Umbilical cord (tissue), 2 donors: ENCODE data around the gene NELL1. TPM values are rescaled to one million over a fixed set of nuclear protein-coding genes. Genes with fewer than 3 reads are reported as not detected.
A peak's percentile ranks its signal among the peaks of the same experiment; 100 is the strongest.

Source experiments
- DNase-seq: peaks from one replicate; pipeline ENCODE4 v3.0.0-alpha.2; 2015; ENCODE audit warnings: low spot score
- total RNA-seq: library from RNA; depleted of rRNA; stranded (reverse); fragments of >200 nt; gene quantifications from one replicate; pipeline ENCODE4 v1.2.3, GENCODE V29; 2014; ENCODE audit warnings: low replicate concordance; ENCODE audit not compliant: insufficient read depth

NELL1 gene
- total RNA-seq, 1 donor from 2014 or later: 4.3 TPM

DNA sequence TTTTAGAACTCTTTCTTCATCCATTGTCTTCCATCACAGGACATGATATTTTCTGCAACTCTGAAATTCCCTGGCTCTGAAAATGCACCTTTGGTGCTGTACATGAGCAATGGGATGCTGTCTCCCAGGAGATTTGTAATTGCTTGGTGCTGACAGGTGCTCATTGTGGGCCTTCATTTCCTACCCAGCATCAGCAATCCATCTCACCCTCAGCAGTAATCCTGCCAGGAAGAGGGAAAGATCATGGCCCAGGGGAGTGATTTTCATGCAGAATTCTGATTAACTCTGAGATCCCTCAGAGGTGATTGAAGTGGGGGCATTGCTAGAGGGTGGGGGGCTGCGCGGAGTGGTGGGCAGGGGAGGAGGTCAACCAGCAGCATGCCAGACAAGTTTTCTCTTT lies 651.7 kb downstream of the NELL1 start:
- no peak for DNase-seq

DNA sequence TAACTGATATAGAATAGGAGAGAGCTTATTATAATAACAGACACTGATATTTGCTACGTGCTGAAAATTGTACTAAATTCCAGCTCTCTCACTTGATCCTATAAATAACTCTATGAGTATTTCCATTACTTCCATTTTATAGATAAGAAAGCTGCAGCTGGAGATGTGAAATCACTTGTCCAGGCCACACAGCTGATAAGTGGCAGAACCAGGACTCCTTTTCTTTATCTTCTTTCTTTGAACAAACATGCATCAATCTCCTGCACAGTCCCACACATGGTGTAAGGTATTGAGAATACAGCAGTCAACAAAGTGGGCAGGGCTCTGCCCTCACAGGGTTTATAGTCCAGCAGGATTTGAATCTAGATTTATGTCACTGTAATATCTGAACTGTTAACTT lies 652.1 kb downstream of the NELL1 start:
- peak; percentile 17 for DNase-seq

DNA sequence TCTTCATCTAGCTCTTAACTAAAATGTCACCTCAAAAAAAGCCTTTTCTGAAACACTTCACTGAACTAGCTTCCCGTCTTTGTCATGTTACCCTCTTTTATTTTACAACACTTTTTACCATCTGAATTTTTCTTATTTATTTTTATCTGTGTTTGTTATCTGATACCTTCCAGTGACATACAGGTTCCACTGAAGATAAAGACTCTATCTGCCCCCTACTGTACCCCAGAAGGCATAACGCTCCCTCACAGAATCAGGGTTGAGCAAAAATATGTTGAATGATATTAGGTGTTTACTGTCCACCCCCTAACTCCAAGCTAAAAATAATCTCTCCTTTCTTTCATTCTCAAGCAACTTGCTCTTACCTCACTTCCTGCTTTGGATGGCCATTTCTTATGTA lies 654.2 kb downstream of the NELL1 start:
- no peak for DNase-seq

DNA sequence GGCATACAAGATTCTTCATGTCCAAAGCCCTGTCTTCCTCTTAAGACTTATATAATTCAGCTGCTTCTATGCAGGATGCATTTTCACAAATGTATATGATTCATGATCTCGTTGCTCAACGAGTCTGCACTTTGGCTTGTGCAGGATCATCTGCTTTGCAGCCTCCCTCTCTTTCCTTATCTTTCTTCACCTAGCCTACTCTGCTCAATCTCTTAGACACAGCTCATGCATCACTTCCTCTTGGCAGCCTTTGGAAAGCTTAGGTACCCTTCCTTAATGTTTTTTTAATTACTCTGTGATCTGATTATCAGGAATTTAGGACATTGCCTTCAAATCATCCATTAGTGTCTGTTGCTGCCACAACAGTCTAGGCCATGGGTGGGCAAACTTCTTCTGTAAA lies 673.8 kb downstream of the NELL1 start:
- no peak for DNase-seq

DNA sequence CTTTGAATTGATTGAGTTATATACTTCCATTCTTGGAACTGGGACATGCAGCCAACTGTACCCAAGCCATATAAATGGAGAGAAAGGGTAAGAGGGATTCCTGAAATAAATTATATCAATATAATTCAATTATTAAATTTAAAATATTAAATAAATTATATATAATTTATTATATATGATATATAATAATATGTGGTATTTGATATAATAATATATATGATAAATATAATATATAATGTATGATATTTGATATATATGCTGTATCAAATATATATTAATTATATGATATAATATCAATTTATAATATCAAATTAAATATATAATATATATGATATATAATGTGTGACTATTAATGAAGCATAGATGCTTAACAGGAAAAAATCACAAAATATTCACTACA lies 677.0 kb downstream of the NELL1 start:
- no peak for DNase-seq

DNA sequence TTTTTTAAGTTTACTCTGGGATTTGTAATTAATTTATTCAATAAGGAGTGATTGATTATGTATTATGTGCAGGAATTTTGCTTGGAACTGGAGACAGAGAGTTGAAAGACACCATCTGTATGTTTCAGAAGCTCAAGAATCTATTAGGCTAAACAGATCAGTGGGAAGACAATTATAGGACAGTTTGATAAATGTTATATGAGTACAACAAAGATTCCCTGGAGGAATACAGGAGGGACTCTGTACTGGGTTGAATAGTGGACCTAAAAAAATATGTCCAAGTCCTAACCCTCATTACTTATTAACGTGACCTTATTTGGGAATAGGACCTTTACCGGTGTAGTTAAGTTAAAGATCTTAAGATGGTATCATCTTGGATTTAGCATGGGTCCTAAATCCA lies 681.2 kb downstream of the NELL1 start:
- no peak for DNase-seq

DNA sequence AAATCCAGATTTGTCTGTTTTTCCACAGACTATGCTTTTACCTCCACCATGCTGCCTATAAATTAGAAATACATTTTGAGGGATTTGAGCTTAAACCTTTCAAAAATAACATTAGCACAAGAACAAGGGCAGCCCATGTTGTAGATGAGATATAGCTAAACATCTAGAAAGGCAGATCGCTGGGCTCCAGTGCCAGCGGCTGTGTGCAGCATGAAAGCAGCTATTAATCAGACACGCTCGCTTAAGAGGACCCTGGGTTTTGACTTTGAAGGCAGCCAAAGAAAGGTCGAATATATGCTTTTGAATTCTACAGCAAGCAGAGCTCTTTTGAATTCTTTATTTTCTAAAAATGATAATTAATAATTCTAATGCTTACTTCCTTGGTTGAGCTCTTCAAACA lies 684.0 kb downstream of the NELL1 start:
- no peak for DNase-seq

DNA sequence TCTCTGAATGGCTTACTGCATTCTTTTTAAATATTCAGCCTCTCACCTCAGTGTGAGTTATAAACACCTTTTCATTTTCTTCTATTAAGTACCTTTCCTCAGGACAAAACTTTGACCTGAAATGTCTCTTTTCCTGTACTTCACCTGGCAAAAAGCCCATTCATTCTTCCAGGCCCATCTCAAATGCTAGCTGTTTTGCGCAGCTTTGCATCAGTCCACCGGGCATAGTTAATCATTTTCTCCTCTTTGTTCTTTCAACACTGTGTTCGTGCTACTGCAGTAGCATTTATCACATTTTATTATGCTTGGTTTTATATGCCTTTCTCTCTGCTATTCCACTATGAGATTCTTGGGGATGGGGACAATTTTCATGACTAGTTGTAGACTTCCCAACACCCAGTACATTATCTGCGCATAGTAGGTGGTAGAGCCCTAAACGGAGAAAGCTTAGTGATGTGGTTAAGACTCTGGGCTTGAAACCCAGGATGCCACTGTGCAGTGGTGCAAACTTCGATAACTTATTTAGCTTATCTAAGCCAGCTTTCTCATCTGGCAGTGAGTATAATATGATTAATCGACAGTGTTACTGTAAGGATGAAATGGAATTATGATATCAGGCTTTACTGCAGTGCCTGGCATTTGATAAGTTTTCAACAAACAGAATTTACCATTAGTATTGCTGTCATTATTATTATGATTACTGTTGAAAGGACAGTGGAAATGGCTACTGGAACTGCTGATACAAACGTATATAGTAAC lies 695.7 kb downstream of the NELL1 start:
- no peak for DNase-seq

DNA sequence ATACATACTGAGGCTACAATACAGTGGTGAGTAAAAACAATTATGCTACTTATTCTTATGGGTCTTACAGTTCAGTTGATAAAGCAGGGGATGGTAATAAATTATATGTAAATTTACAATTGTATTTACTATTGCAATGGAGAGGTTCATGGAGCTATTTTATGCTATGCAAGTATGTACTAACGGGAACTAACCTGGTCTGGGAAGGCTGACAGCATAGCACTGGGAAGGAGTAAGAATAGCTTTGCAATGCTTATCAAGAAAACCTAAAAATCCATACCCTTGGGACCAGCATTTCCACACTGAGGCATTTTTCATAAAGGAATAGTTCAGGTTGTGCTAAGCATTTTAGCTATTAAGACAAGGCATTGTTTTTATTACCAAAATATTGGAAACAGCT lies 700.6 kb downstream of the NELL1 start:
- DNase-seq: no peak

DNA sequence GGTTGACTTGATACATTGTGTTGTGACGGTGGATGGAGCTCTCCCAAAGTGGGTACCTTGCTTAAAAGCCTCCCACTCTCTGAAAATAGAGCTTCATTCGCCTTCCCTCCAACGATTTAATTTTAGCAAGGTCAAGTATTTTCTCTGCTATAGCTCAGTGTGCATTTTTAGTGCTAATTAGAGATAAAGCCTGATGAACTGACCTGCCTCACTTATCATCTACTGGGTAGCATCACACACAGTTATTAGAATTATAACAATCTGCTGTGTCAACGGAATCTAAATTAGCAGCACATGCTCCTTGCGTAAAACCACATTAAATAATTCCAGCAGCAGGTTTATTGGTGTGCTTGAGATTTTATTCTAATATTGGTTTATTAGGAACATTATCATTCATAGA lies 701.7 kb downstream of the NELL1 start:
- no peak for DNase-seq

DNA sequence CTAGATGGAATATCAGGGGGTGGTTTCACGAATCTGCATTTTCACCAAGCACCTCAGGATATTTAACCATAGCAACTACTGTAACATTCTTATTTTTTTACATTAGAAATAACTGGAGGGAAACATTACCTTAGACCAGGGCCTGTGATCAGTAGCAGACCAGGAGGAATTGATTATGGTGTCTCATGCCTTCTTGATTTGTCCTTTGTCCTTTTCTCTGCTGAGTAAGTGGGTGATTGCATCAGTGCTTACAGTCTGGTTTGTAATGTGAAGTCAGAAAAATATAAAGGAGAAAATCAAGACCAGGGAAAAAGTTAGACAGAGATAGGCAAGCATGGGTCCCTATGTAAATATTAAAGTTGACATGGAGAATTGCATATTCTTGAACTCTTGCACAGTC lies 703.3 kb downstream of the NELL1 start:
- DNase-seq: no peak

DNA sequence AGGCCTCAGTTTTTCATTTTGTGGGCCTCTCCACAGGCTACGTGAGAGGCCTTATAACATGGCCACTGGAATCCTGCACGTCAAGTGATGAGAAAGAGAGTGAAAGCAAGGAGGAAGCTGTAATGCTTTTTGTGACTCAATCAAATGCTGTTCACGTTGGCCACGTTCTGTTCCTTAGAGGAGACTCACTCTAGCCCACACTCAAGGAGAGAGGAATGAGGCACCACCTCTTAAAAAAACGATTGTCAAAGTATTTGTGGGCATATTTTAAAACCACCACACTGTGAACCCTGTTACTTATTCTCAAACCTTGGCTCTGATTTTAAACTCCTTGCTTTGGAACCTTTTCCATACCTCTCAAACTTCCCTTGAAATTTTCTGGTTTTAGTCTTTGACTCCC lies 705.0 kb downstream of the NELL1 start:
- no peak for DNase-seq

DNA sequence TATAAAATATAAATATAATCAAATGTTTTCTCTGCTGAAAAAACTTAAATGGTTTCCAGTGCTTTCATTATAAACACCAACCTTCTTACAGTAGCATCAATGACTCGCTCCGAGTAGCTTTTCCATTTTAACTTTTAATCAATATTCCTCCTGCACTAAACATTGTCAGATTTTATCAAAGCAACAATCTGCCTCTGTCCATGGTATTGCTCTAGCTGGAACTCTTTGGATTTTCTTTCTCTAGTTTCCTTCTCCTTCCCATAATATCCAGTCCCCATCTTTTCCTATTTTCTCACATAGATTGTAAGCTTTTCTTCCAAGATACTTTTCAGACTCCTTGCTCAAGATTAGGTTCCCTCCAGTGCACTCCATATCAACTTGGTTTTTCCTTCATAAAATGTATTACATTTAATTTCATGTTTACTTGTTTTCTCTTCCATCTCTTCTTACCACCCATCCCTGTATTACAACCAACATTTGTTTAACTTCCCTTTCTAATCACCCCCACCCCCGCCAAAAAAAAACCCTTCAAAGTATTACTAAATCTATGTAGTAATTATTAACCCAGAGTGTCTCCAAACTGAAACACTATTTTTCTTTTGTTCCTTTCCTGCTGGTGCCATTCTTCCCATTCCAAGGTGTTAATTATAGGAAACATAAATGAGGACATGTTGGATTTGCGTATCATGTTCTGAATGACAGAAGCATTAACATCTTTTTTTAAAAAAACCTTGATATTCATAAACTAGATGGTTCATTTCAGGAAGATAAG lies 716.5 kb downstream of the NELL1 start:
- no peak for DNase-seq

DNA sequence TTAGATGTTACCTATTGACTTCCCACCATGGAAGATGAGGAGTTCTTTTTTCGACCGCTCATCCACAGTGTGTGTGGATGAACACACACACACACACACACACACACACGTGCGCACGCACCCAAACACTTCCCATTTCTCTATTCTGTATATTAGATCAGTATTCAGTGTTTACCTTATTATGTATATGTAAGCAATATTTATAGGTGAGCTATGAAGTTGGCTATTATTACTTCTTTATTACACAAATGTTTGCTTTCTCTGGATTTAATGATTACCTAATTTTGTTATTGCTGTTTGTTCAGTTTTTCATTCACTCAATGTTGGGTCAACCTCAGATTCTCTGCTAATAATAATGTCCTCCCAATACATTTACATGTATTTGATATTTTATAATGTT lies 721.0 kb downstream of the NELL1 start:
- DNase-seq: no peak

DNA sequence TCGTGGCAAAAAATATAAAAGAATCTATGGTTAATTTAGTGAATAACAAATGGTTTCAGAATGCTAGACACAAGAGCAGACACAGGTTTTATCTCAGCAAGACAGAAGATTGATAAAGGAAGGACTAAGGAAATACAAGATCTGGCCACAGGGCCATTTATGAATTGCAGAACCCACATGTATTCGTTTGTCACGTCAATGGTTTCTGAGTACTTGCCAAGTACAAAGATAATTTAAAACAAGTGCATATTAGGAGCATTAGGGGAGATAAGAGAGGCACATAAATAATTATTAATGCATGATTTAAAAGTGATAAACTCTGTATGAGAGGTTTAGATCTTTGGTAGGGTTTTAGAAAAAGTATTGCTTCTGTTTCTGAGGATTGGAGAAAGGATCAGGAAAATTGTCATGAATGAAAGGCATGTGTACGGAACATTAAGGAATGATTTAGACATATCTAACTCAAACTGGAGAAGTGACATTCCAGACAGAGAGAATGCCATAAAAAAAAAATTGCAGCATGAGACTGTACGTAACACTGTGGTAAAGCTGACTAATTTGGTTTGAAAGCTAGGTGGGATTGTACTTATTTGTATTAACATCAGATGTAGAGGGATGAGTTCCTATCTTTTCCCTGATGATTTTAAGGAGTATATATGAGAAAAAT lies 727.1 kb downstream of the NELL1 start:
- no peak for DNase-seq

DNA sequence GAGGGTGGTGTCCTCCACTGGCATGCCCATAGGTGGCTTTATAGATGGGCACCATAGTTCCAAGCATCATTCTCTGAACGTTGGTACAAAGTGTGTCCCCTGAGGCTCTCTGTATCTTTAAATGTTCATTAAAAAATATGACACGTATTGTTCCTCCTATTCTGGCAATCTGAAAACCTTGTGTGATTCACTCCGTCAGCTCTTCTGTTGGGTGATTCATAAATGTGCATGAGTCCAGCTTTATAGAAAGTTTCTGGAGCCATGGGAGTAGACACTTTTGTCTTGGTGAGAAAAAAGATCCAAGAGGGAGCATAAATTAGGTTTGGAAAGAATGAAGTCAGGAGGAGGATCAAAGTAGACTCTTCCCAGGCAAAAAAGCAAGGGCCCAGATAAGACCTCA lies 728.8 kb downstream of the NELL1 start:
- DNase-seq: no peak

DNA sequence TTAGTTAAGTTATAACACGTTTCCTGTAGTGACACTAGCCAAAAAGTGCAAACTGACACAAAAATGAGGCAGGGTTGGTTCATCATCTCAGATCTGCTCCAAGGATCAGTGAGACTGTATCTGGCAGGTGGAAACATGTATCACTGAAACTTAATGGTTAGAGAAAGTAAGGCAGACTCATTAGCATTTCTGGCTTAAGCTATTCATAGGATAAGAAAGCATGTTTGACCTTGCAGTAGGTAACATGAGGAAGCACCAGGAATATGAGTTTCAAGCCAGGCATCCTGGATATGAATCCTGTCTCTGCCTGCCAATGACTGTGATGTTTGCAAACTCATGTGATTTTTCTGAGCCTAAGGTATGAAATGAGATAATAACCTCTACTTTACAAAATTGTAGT lies 732.1 kb downstream of the NELL1 start:
- DNase-seq: no peak

DNA sequence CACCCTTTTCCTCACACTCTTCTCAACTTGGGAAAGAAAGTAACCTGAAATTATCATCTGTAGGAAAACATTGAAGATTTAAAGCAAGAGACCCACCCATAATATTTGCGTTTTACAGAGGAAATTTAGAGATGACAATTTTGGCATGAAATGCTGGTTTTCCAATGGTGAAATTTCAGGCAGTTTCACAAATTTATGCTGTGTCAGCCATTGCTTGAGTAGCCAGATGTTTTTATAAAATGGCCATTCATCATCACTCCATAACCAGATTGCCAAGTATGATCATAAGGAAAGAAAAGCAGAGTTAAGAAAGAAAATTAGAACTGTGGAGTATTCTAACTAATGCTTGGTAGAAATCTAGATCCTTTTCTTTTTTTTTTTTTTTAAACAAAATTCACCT lies 732.9 kb downstream of the NELL1 start:
- DNase-seq: no peak

DNA sequence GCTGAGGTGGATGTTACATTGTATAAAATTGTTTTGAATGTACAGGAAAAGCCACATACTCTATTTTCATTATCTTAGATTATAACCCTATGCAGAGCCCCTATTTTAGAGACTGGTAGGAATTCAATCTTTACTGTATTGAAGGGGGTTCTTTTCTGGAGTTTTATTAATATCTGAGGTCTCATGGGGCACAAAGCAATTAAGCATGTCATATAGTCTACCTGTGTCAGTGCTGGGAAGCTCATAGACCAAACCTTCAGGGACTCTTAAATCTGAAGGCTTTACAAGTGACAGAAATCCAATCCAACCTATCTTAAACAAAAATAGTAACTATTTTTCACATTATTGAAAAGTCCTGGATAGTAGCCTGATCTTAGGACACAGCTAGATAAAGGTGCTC lies 733.7 kb downstream of the NELL1 start:
- no peak for DNase-seq

DNA sequence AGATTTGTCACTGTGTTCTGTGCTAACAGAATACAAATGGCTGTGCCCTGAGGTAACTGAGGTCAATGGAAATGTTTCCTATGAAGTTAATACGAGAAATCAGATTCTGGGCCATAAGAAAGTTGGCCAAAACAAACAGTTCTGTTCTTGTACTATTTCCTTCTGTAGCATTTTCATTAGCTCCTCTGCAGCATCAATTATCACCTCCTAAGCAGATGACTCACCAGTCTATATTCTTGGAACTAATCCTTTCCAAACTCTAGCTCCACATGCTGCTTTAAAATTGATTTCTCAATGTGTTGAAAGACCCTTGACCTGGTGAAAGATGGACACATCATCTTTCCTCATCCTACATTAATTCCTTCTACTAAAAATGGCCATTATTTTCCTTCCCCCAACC lies 736.0 kb downstream of the NELL1 start:
- DNase-seq: no peak

DNA sequence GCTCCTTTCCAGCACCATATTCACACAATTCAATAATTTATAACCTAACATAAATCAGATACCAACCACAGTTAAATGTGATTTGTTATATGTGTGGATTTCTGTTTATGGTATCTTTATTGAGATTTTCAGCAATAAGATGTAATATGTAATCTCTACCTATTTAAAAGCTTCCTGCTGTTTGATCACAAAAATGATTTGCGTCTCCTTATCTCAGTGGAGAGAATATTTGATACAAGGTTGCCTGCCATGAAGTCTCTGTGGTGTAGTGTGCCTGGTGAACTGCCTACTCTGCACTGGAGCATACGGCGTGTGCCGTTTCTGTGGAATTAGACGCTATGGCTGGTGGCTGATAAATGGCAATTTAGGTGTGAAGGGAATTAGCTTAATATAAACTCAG lies 741.1 kb downstream of the NELL1 start:
- no peak for DNase-seq

DNA sequence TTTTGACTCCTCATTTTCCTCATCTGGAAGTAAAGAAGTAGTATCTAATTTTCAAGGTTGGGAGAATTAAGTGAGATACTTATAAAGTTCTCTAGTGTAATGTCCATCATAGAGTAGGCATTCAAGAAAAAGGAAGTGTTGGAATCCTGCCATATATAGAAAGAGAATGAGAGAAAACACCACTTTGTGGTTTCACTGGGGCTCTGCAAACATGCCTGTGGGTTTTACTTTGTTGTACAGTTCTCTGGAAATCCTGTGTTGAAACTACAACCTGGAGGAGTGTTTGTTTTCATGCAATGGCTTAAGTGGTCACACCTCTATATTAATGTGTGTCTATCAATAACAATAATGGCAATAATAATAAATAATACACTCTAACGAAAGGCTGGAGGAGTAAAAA lies 741.7 kb downstream of the NELL1 start:
- no peak for DNase-seq

DNA sequence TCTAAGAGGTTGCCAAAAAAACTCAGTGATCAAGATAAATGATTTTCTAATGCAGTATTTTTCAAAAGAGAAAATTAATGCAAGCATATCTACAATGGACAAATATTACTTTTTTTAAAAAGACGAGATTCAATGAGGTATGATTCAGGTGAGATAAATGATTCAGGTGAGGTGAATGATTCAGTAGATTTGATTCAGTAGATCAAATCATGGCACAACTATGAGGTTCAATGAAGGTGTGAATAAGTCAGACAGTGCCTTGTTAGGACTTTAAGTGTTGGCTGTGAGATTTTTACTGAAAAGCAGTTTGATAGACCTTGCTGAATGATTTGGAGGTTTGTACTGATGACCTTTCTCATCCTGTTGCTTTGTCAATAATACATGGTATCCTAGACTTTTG lies 742.2 kb downstream of the NELL1 start:
- no peak for DNase-seq
